ENCODE measurements around the gene BCL2.

Gene BCL2

GRCh38 chr18:63240531-63241316, 78.8 kb downstream of the BCL2 start:
- TF ChIP-seq GATA3 (IDR thresholded peaks at IDR 0.05; ENCODE audit: low read depth, low read length) (no peak), GATA2 (IDR thresholded peaks at IDR 0.05; ENCODE audit: low read depth, low read length) (no peak)

- TF ChIP-seq GATA2 (IDR thresholded peaks at IDR 0.05; ENCODE audit: low read depth, low read length) (no peak), GATA3 (IDR thresholded peaks at IDR 0.05; ENCODE audit: low read depth, low read length) (no peak)
These were observed 80.9 kb downstream of the BCL2 start for GRCh38 chr18:63238693-63239075.

GRCh38 chr18:63237881-63238692, 81.5 kb downstream of the BCL2 start:
- no peak for TF ChIP-seq GATA2 (IDR thresholded peaks at IDR 0.05; ENCODE audit: low read depth, low read length)
- no peak for TF ChIP-seq GATA3 (IDR thresholded peaks at IDR 0.05; ENCODE audit: low read depth, low read length)

GRCh38 chr18:63236921-63237846, 82.4 kb downstream of the BCL2 start:
- no peak for TF ChIP-seq GATA3 (IDR thresholded peaks at IDR 0.05; ENCODE audit: low read depth, low read length)
- TF ChIP-seq GATA2 (IDR thresholded peaks at IDR 0.05; ENCODE audit: low read depth, low read length) = no peak

GRCh38 chr18:63236406-63236805, 83.2 kb downstream of the BCL2 start:
- no peak for TF ChIP-seq GATA3 (IDR thresholded peaks at IDR 0.05; ENCODE audit: low read depth, low read length)
- TF ChIP-seq GATA2 (IDR thresholded peaks at IDR 0.05; ENCODE audit: low read depth, low read length) = no peak

- TF ChIP-seq GATA2 (IDR thresholded peaks at IDR 0.05; ENCODE audit: low read depth, low read length) = no peak
- TF ChIP-seq GATA3 (IDR thresholded peaks at IDR 0.05; ENCODE audit: low read depth, low read length) = no peak
These were observed 84.7 kb downstream of the BCL2 start for GRCh38 chr18:63234841-63235240.

GRCh38 chr18:63234432-63234831, 85.1 kb downstream of the BCL2 start:
- no peak for TF ChIP-seq GATA2 (IDR thresholded peaks at IDR 0.05; ENCODE audit: low read depth, low read length)
- no peak for TF ChIP-seq GATA3 (IDR thresholded peaks at IDR 0.05; ENCODE audit: low read depth, low read length)

GRCh38 chr18:63233334-63233733, 86.2 kb downstream of the BCL2 start:
- TF ChIP-seq GATA2 (IDR thresholded peaks at IDR 0.05; ENCODE audit: low read depth, low read length) (no peak), GATA3 (IDR thresholded peaks at IDR 0.05; ENCODE audit: low read depth, low read length) (no peak)

- TF ChIP-seq GATA2 (IDR thresholded peaks at IDR 0.05; ENCODE audit: low read depth, low read length) (no peak), GATA3 (IDR thresholded peaks at IDR 0.05; ENCODE audit: low read depth, low read length) (no peak)
These were observed 86.7 kb downstream of the BCL2 start for GRCh38 chr18:63232826-63233225.

- TF ChIP-seq GATA3 (IDR thresholded peaks at IDR 0.05; ENCODE audit: low read depth, low read length) = no peak
- no peak for TF ChIP-seq GATA2 (IDR thresholded peaks at IDR 0.05; ENCODE audit: low read depth, low read length)
These were observed 89.6 kb downstream of the BCL2 start for GRCh38 chr18:63229971-63230370.

- TF ChIP-seq GATA3 (IDR thresholded peaks at IDR 0.05; ENCODE audit: low read depth, low read length) = no peak
- no peak for TF ChIP-seq GATA2 (IDR thresholded peaks at IDR 0.05; ENCODE audit: low read depth, low read length)
These were observed 94.1 kb downstream of the BCL2 start for GRCh38 chr18:63225434-63225833.

- TF ChIP-seq GATA3 (IDR thresholded peaks at IDR 0.05; ENCODE audit: low read depth, low read length) = no peak
- no peak for TF ChIP-seq GATA2 (IDR thresholded peaks at IDR 0.05; ENCODE audit: low read depth, low read length)
These were observed 94.9 kb downstream of the BCL2 start for GRCh38 chr18:63224630-63225029.

- no peak for TF ChIP-seq GATA2 (IDR thresholded peaks at IDR 0.05; ENCODE audit: low read depth, low read length)
- no peak for TF ChIP-seq GATA3 (IDR thresholded peaks at IDR 0.05; ENCODE audit: low read depth, low read length)
These were observed 95.7 kb downstream of the BCL2 start for GRCh38 chr18:63223837-63224236.

GRCh38 chr18:63220903-63221302, 98.7 kb downstream of the BCL2 start:
- TF ChIP-seq GATA2 (IDR thresholded peaks at IDR 0.05; ENCODE audit: low read depth, low read length) (no peak), GATA3 (IDR thresholded peaks at IDR 0.05; ENCODE audit: low read depth, low read length) (no peak)
